COLO668 (cell line): Measurements from ENCODE around the gene MAP1LC3B2.

Experiments used
- DNase-seq: peaks from one replicate; lab custom pipeline; 2025; ENCODE audit not compliant: unreplicated experiment; lab: John Stamatoyannopoulos, UW

MAP1LC3B2 gene

GRCh38 chr12:116591855-116592637 is 32.9 kb downstream of the MAP1LC3B2 start:
- no peak for DNase-seq

GRCh38 chr12:116592731-116593130 is 33.5 kb downstream of the MAP1LC3B2 start:
- DNase-seq, result no peak

- no peak for DNase-seq
Observed at GRCh38 chr12:116594325-116595038, 35.3 kb downstream of the MAP1LC3B2 start.

GRCh38 chr12:116595186-116595585 is 36.0 kb downstream of the MAP1LC3B2 start:
- DNase-seq, result no peak

- DNase-seq, result no peak
Observed at GRCh38 chr12:116595672-116596071, 36.5 kb downstream of the MAP1LC3B2 start.

GRCh38 chr12:116597886-116598285 is 38.7 kb downstream of the MAP1LC3B2 start:
- no peak for DNase-seq

GRCh38 chr12:116598311-116599284 is 39.4 kb downstream of the MAP1LC3B2 start:
- DNase-seq, result no peak

GRCh38 chr12:116599285-116600136 is 40.3 kb downstream of the MAP1LC3B2 start:
- DNase-seq, result peak; percentile 43

- no peak for DNase-seq
Observed at GRCh38 chr12:116600959-116601918, 42.1 kb downstream of the MAP1LC3B2 start.

GRCh38 chr12:116601933-116602810 is 43.0 kb downstream of the MAP1LC3B2 start:
- no peak for DNase-seq

- DNase-seq, result no peak
Observed at GRCh38 chr12:116603546-116604177, 44.5 kb downstream of the MAP1LC3B2 start.

GRCh38 chr12:116604178-116604895 is 45.2 kb downstream of the MAP1LC3B2 start:
- DNase-seq, result no peak

- no peak for DNase-seq
Observed at GRCh38 chr12:116604951-116605641, 45.9 kb downstream of the MAP1LC3B2 start.

GRCh38 chr12:116606397-116606796 is 47.2 kb downstream of the MAP1LC3B2 start:
- DNase-seq, result no peak

GRCh38 chr12:116607039-116607438 is 47.9 kb downstream of the MAP1LC3B2 start:
- no peak for DNase-seq

- DNase-seq, result peak; percentile 15
Observed at GRCh38 chr12:116609319-116610114, 50.3 kb downstream of the MAP1LC3B2 start.
